ENCODE results near the gene MAGI1.
"Not testable (repeated sequence)": the region's sequence is repeated elsewhere in the genome, so short reads cannot be mapped to it uniquely, and the experiment has no call there.

MAGI1 gene

DNA sequence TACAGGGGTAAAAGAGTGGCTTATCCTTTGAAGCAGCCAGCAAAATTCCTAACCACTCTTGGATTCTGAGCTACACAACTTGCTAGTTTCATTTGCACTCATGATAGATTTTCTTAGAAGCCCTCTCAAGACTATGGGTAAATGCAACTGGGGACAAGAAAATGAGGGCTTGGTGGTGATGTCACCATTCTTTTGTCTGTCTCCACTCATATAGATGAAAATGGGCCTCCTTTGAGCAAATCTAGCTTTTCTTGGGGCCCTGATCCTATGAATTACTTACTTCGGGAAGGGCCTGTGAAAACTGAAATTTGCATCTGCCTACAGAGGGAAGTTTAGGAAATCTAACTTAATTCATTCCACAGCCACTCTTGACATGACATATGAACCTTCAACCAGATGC, 486.3 kb downstream of the MAGI1 start:
- DNase-seq = no peak

DNA sequence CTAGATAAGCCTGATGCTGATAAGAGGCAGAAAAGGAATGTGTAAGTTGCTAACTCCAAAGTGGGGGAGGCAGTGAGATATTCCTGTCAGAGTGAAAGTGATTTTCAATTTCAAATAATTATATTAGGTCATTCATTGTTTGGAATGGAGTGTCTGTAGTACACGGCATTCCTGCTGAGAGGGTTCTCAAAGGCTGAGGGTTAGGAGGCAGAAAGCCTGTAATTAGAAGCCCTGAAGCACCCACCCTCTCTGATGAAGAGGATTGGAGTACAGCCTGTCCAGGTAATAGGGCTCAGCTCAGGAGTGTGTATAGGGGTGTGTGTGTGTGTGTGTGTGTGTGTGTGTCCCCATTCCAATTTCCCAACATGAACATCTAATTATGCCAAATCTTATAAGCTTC, 486.8 kb downstream of the MAGI1 start:
- no peak for DNase-seq

DNA sequence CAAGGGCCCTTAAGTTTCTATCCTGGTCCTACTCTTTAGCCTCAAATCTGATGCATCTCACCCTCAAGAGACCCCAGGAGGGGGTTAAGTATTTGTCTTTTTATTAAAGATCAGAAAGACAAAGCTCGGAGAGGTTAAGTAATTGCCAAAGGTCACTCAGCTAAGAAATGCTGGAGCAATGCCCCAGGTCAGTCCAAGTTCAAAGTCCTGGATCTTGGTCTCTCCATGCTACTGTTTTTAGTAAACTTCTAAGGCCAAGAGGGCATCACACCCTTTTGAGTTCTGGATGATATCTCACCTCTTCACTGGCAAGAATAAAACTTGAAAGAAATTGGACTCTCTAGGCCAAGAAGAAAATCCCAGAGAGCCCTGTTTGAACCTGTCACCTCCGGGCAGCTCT, 488.6 kb downstream of the MAGI1 start:
- no peak for DNase-seq

- DNase-seq = no peak
Observed at GRCh38 chr3:65549626-65549959, 489.1 kb downstream of the MAGI1 start.

DNA sequence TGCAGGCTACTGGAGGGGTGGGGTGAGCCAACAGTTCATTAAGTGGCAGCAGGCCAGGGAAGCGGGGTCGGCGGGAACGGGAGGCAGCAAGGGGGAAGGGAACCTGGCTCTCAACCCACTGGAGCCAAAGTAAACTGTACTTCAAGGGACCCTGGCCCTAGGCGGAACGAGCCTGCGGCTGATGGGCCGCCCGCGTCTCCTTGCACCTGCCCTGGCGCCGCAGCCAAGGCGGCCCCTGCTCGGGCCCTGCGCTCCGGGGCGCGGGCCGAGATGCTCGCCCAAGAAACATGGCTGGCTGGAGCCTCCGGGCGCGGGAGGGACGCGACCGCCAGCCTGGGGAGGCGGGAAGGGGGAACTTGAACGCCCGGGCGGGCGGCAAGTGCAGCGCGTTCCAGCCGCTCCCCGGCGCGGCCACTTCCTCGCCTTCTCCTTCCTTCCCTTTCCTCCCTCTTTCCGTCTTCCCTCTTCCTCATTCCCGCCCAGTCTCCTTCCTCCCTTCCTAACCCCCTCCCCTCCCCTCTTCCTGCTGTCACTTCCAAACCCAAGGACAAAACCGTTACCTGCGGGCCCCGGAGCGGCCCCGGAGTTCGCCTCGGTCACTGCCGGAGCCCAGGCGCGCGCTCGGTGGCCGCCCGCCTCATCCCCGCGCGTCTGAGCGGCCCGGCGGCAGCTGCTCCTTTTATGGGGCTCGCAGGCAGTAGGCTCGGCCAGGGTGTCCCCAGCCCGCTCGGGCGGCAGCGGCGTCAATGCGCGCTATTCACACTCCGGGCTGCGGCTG, 489.7 kb downstream of the MAGI1 start:
- DNase-seq = no peak

GRCh38 chr3:65545429-65545828, 493.3 kb downstream of the MAGI1 start:
- DNase-seq = peak; percentile 77

DNA sequence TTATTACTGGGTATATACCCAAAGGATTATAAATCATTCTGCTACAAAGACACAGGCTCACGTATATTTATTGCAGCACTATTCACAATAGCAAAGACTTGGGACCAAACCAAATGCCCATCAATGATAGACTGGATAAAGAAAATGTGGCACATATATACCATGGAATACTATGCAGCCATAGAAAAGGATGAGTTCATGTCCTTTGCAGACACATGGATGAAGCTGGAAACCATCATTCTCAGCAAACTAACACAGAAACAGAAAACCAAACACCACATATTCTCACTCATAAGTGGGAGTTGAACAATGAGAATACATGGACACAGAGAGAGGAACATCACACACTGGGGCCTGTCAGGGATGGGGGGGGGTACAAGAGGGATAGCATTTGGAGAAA, 495.3 kb downstream of the MAGI1 start:
- DNase-seq = not testable (repeated sequence)

- no peak for DNase-seq
Observed at GRCh38 chr3:65540666-65541065, 498.1 kb downstream of the MAGI1 start.

DNA sequence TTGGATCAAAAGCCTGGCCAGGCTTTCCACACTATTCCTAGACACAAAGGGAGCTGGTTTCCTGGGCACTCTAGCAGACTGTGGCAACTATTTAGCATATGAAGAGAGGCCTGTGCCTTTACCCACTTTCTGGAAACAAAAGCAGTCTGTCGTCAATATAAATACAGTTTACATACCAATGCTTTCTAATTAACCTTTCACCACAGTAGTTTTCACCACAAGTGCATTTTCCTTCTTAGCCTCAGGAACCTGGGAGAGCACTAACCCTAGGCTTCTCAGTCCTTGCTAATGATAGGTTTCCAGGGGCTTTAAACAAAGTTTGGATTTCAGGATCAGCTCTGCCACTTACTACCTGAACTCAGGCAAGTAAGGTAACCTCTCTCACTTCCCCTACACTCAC, 499.1 kb downstream of the MAGI1 start:
- DNase-seq = no peak

GRCh38 chr3:65538101-65538500, 500.6 kb downstream of the MAGI1 start:
- DNase-seq = no peak

- no peak for DNase-seq
Observed at GRCh38 chr3:65537109-65537508, 501.6 kb downstream of the MAGI1 start.

DNA sequence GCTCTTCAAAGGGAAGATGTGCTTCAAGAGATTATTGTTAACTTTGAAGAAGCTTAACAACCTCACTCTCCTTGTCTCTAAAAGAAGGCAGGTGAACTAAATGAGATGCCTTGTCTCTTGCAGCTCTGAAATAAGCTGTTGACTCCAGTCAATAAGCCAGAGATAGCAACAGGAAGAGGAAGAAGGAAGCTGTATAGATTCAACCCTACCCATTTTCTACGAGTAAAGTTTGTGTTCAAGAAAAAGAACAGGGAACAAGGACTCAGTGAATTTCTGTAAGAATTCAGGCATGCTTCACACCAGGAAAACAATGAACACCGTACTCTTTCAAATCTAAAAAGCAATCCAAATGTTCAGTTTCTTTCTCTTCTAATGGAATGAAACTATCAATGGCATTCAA, 503.5 kb downstream of the MAGI1 start:
- no peak for DNase-seq

- DNase-seq = no peak
Observed at GRCh38 chr3:65534805-65535204, 503.9 kb downstream of the MAGI1 start.

DNA sequence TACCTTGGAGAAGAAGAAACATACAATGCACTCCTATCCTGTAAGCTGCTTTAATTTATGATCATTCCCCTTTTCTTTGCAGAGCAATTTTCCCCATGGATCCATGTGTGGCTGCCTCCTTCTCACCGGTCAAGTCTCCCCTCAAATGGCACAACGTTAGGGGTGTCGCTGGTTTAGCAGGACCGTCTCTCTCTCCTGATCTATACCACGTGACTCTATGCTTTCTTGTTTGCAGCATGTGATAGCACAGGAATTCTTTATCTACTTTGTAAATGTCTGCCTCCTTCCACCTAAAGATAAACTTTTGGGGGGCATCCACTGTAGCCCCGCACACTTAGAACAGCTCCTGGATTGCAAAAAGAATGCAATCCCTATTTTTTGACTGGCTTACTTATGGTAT, 506.0 kb downstream of the MAGI1 start:
- DNase-seq = no peak

DNA sequence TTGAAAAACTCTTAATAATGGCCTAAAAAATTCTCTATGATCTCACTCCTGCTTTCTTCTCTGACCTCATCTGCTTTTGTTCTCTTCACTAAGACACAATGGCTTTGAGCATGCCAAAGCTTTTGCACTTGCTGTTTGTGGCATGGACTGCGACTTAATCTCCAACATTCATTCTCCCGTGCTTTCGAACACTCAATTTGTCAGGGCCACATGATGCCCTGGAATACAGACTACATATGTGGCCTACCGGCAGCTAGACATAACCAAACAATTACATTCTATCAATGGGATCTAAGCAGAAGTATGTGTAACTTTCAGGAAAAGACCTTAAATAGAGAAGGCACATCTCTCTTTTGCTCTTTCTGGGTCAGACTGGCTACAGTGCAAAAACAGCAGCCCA, 506.5 kb downstream of the MAGI1 start:
- DNase-seq = no peak

DNA sequence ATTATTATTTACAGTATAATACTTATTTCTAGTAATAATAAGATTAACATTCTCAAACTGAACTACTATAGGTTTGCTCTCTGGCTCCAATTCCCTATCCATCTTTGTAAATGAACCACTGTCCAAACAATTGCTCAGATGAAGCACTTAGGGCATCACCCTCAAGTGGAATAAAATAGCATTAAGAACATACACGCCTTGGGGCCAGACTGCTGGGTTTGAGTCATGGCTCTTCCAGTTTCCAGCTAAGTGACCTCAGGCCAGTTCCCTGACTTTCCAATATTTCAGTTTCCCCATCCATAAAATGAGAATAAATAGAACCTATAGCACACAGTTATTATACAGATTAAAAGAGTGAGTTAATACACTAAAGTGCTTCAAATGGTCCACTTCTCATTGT, 507.2 kb downstream of the MAGI1 start:
- DNase-seq = no peak

DNA sequence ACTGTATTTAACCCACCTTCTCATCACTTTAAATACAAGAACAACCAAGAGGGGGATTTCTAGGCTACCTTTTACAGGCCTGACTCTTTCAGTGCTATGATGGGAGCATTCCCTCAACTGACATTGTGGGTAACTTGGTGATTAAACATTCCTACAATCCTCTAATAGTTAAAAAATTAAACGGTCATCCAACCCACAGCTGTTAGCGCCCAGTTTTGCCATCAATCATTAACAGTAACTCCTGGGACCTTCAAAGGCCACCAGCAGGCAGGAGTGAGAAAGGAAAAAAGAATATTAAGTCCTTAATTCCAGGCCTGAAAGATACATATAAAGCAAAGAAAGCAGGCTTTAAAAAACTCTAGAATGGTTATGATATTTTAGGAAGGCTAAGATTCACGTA, 512.1 kb downstream of the MAGI1 start:
- DNase-seq = no peak

GRCh38 chr3:65524584-65524983, 514.1 kb downstream of the MAGI1 start:
- no peak for DNase-seq

GRCh38 chr3:65523878-65524277, 514.8 kb downstream of the MAGI1 start:
- DNase-seq = no peak

DNA sequence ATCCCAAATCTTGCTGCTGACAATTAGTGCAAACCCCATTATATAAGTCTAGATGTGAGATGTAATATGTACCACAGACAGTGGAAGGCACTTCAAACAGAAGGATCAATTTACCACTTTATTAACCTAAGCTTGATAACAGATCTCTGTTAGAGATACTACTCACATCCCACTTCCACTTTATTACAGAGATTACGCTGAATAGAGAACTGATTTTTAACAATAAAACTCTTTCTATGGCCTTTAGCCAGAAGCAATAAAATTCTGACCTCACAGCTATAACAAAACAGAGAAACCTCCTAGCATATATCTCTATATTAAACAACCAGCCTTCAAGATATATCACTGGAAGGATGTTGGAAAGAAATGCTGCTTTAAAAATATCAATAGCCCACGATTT, 517.7 kb downstream of the MAGI1 start:
- DNase-seq = no peak

GRCh38 chr3:65516998-65517397, 521.7 kb downstream of the MAGI1 start:
- DNase-seq = no peak

- DNase-seq = not testable (repeated sequence)
Observed at GRCh38 chr3:65514317-65514716, 524.4 kb downstream of the MAGI1 start.

DNA sequence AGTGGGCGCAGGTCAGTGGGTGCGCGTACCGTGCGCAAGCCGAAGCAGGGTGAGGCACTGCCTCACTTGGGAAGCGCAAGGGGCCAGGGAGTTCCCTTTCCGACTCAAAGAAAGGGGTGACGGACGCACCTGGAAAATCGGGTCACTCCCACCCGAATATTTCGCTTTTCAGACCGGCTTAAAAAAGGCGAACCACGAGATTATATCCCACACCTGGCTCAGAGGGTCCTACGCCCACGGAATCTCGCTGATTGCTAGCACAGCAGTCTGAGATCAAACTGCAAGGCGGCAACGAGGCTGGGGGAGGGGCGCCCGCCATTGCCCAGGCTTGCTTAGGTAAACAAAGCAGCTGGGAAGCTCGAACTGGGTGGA, 529.3 kb downstream of the MAGI1 start:
- DNase-seq = not testable (repeated sequence)

DNA sequence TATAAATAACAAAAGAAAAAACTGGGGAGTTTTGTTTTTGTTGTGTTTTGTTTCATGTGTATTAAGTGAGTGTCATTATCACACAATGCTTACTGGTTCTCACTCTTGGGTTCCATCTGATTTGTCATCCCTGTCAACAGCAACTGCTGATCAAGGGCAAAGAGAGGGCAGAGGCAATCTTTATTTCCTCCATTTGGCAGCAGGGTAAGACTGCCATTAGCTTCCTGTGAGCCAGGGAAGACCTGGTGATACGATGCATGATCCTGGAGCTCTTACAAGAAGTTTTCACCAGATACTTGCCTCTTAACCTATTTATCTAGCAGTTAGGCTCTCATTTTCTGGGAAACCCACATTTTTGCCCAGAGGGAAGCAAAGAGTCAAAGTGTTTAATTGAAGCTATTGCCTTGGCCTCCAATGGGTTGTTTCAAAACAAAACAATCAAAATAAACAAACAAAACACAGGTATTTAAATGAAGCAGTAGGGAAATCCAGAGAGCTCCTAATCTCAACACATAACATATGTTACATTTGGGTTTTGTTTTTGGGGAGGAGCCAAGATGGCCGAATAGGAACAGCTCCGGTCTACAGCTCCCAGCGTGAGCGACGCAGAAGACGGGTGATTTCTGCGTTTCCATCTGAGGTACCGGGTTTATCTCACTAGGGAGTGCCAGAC, 529.8 kb downstream of the MAGI1 start:
- DNase-seq = no peak

DNA sequence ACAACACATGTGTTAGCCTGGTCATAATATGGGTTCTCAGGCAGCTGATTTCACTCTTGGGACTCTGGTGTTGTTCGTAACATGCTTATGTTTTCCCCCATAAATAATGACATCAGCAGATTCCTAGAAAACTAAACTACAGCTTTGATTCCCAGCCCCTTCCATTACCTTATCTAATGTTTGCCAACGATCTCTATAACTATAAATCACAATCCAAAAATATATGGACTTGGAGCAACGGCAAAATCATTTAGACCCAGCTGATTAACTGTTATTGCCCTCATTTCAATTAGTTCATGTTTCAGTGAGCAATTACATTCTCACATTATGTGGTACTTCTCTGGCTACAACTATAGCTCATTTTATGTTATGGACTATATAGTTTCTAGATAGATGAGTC, 531.3 kb downstream of the MAGI1 start:
- no peak for DNase-seq

All from fibroblast of skin of back (primary cell).